ENCODE results near the gene TTC34. TPM values are rescaled to one million over a fixed set of nuclear protein-coding genes. Genes with fewer than 3 reads are reported as not detected.

TTC34 gene
- total and polyA plus RNA-seq, 2 experiments from 2014 or later = 0.08 to 0.35 TPM

DNA sequence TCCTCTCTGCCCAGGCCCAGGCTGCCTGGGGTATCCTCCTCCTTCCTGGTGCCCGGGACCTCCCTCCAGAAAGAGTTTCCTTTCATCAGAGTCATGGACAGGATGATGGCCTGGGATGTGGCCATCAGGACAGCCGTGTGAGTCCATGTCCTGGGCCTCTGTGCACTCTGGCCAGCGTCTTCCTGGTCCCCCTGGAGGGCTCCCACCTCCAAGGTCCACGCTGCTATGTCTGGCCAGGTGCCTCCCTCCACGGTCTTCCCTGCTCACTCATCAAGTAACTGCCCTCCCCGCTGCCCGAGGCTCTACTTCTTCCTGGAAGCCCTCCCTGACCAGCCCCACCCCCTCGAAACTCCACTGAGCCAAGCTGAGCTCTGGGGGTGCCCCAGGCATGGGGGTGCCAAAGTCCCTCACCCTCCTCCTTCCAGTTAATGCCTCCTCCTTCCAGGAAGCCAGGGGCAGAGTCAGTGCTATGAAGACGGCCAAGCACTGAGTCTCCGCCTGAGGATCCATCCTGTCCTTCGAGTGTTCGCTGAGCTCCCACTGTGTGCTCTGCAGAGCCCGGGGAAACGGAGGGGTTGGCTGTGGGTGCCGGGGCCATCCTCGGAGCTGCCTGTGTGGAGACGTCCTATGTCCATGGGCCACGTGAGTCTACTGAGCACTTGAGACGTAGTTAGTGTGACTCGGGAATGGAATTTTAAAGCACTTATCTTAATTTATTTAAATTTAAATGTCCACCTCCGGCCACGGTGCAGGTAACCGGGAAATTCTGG lies 28.5 kb upstream of the TTC34 start:
- H3K27ac ChIP-seq (ENCODE audit: low read depth) = no peak overlapping the region
- no peak for TF ChIP-seq CREB1 (CRISPR knock-in tag; IDR thresholded peaks at IDR 0.05; ENCODE audit: low read depth)
- TF ChIP-seq, protein P1, sequence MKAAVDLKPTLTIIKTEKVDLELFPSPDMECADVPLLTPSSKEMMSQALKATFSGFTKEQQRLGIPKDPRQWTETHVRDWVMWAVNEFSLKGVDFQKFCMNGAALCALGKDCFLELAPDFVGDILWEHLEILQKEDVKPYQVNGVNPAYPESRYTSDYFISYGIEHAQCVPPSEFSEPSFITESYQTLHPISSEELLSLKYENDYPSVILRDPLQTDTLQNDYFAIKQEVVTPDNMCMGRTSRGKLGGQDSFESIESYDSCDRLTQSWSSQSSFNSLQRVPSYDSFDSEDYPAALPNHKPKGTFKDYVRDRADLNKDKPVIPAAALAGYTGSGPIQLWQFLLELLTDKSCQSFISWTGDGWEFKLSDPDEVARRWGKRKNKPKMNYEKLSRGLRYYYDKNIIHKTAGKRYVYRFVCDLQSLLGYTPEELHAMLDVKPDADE (IDR thresholded peaks at IDR 0.05) = no peak
- TF ChIP-seq ZNF331 (CRISPR knock-in tag; IDR thresholded peaks at IDR 0.05; ENCODE audit: low read depth) = no peak
- TF ChIP-seq, protein P2, sequence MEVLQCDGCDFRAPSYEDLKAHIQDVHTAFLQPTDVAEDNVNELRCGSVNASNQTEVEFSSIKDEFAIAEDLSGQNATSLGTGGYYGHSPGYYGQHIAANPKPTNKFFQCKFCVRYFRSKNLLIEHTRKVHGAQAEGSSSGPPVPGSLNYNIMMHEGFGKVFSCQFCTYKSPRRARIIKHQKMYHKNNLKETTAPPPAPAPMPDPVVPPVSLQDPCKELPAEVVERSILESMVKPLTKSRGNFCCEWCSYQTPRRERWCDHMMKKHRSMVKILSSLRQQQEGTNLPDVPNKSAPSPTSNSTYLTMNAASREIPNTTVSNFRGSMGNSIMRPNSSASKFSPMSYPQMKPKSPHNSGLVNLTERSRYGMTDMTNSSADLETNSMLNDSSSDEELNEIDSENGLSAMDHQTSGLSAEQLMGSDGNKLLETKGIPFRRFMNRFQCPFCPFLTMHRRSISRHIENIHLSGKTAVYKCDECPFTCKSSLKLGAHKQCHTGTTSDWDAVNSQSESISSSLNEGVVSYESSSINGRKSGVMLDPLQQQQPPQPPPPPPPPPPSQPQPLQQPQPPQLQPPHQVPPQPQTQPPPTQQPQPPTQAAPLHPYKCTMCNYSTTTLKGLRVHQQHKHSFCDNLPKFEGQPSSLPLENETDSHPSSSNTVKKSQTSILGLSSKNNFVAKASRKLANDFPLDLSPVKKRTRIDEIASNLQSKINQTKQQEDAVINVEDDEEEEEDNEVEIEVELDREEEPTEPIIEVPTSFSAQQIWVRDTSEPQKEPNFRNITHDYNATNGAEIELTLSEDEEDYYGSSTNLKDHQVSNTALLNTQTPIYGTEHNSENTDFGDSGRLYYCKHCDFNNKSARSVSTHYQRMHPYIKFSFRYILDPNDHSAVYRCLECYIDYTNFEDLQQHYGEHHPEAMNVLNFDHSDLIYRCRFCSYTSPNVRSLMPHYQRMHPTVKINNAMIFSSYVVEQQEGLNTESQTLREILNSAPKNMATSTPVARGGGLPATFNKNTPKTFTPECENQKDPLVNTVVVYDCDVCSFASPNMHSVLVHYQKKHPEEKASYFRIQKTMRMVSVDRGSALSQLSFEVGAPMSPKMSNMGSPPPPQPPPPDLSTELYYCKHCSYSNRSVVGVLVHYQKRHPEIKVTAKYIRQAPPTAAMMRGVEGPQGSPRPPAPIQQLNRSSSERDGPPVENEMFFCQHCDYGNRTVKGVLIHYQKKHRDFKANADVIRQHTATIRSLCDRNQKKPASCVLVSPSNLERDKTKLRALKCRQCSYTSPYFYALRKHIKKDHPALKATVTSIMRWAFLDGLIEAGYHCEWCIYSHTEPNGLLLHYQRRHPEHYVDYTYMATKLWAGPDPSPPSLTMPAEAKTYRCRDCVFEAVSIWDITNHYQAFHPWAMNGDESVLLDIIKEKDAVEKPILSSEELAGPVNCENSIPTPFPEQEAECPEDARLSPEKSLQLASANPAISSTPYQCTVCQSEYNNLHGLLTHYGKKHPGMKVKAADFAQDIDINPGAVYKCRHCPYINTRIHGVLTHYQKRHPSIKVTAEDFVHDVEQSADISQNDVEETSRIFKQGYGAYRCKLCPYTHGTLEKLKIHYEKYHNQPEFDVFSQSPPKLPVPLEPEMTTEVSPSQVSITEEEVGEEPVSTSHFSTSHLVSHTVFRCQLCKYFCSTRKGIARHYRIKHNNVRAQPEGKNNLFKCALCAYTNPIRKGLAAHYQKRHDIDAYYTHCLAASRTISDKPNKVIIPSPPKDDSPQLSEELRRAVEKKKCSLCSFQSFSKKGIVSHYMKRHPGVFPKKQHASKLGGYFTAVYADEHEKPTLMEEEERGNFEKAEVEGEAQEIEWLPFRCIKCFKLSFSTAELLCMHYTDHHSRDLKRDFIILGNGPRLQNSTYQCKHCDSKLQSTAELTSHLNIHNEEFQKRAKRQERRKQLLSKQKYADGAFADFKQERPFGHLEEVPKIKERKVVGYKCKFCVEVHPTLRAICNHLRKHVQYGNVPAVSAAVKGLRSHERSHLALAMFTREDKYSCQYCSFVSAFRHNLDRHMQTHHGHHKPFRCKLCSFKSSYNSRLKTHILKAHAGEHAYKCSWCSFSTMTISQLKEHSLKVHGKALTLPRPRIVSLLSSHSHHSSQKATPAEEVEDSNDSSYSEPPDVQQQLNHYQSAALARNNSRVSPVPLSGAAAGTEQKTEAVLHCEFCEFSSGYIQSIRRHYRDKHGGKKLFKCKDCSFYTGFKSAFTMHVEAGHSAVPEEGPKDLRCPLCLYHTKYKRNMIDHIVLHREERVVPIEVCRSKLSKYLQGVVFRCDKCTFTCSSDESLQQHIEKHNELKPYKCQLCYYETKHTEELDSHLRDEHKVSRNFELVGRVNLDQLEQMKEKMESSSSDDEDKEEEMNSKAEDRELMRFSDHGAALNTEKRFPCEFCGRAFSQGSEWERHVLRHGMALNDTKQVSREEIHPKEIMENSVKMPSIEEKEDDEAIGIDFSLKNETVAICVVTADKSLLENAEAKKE (CRISPR knock-in tag; IDR thresholded peaks at IDR 0.05) = no peak
- TF ChIP-seq EZH2phosphoT487 (IDR thresholded peaks at IDR 0.05; ENCODE audit: unreplicated experiment) = no peak
- no peak for TF ChIP-seq NANOG (IDR thresholded peaks at IDR 0.05; ENCODE audit: borderline replicate concordance)
- no peak for TF ChIP-seq POLR2AphosphoS5 (IDR thresholded peaks at IDR 0.05; ENCODE audit: low read depth)
- TF ChIP-seq EZH2 (IDR thresholded peaks at IDR 0.05; ENCODE audit: low read depth, unreplicated experiment) = no peak
- TF ChIP-seq, protein P3, sequence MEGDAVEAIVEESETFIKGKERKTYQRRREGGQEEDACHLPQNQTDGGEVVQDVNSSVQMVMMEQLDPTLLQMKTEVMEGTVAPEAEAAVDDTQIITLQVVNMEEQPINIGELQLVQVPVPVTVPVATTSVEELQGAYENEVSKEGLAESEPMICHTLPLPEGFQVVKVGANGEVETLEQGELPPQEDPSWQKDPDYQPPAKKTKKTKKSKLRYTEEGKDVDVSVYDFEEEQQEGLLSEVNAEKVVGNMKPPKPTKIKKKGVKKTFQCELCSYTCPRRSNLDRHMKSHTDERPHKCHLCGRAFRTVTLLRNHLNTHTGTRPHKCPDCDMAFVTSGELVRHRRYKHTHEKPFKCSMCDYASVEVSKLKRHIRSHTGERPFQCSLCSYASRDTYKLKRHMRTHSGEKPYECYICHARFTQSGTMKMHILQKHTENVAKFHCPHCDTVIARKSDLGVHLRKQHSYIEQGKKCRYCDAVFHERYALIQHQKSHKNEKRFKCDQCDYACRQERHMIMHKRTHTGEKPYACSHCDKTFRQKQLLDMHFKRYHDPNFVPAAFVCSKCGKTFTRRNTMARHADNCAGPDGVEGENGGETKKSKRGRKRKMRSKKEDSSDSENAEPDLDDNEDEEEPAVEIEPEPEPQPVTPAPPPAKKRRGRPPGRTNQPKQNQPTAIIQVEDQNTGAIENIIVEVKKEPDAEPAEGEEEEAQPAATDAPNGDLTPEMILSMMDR (conservative IDR thresholded peaks at IDR 0.05; ENCODE audit: low read depth in 2 of 2) = no peak
- TF ChIP-seq JUNB (IDR thresholded peaks at IDR 0.05; ENCODE audit: unreplicated experiment) = no peak
- TF ChIP-seq STAT1 (IDR thresholded peaks at IDR 0.05; ENCODE audit: unreplicated experiment) = no peak
- TF ChIP-seq, protein P4, sequence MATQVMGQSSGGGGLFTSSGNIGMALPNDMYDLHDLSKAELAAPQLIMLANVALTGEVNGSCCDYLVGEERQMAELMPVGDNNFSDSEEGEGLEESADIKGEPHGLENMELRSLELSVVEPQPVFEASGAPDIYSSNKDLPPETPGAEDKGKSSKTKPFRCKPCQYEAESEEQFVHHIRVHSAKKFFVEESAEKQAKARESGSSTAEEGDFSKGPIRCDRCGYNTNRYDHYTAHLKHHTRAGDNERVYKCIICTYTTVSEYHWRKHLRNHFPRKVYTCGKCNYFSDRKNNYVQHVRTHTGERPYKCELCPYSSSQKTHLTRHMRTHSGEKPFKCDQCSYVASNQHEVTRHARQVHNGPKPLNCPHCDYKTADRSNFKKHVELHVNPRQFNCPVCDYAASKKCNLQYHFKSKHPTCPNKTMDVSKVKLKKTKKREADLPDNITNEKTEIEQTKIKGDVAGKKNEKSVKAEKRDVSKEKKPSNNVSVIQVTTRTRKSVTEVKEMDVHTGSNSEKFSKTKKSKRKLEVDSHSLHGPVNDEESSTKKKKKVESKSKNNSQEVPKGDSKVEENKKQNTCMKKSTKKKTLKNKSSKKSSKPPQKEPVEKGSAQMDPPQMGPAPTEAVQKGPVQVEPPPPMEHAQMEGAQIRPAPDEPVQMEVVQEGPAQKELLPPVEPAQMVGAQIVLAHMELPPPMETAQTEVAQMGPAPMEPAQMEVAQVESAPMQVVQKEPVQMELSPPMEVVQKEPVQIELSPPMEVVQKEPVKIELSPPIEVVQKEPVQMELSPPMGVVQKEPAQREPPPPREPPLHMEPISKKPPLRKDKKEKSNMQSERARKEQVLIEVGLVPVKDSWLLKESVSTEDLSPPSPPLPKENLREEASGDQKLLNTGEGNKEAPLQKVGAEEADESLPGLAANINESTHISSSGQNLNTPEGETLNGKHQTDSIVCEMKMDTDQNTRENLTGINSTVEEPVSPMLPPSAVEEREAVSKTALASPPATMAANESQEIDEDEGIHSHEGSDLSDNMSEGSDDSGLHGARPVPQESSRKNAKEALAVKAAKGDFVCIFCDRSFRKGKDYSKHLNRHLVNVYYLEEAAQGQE (IDR thresholded peaks at IDR 0.05; ENCODE audit: unreplicated experiment) = no peak
- TF ChIP-seq ZNF114 (CRISPR knock-in tag; IDR thresholded peaks at IDR 0.05) = no peak
- no peak overlapping the region for H3K4me2 ChIP-seq
- H4K20me1 ChIP-seq (replicated peaks; ENCODE audit: insufficient read depth) = no peaks in the 10 kb centered on the region
- H3K4me1 Mint-ChIP-seq = no peaks in the 10 kb centered on the region
- H3K36me3 Mint-ChIP-seq (ENCODE audit: low read depth) = peaks cover 10% of the 10 kb centered on the region; the same call in 2 of the 3 replicates
- no peak overlapping the region for H3K4me3 Mint-ChIP-seq
- H3K36me3 ChIP-seq (ENCODE audit: insufficient read depth) = no peaks in the 10 kb centered on the region
- no peak overlapping the region for H3K27ac Mint-ChIP-seq
- H3K4me1 ChIP-seq (ENCODE audit: insufficient read depth) = no peaks in the 10 kb centered on the region
- ATAC-seq = no peak
- no peak for DNase-seq (ENCODE audit: low spot score)
- H3K27me3 Mint-ChIP-seq (ENCODE audit: insufficient read depth, low read depth, poor library complexity) = peaks cover 3% of the 10 kb centered on the region
- no peaks in the 10 kb centered on the region for H3K79me2 ChIP-seq (replicated peaks; ENCODE audit: insufficient read depth)
- H3K9me2 ChIP-seq (ENCODE audit: insufficient read depth) = no peaks in the 10 kb centered on the region
- no peak overlapping the region for H2AFZ ChIP-seq
- no peak overlapping the region for H3K4me3 ChIP-seq
- no peaks in the 10 kb centered on the region for H3F3A ChIP-seq (replicated peaks; ENCODE audit: low read depth)
- peaks cover 87% of the 10 kb centered on the region for H3K9me3 Mint-ChIP-seq
- H3K27me3 ChIP-seq (ENCODE audit: insufficient read depth) = no peaks in the 10 kb centered on the region
